Endothelial cell of umbilical vein (primary cell): ENCODE results near the gene ARHGAP42. TPM values are rescaled to one million over a fixed set of nuclear protein-coding genes. Genes with fewer than 3 reads are reported as not detected.
A peak's percentile ranks its signal among the peaks of the same experiment; 100 is the strongest.

Experiments used
- BruUV-seq: library from RNA; stranded (reverse); fragments of 400-500 nt; replicated peaks from 2 replicates; lab custom pipeline; 2021; lab: Mats Ljungman, UMichigan
- CTCF ChIA-PET: fragments of 300-600, 350-600 bp; sonication (Branson Sonifier 250); formaldehyde crosslinking; loops from one replicate; lab custom pipeline; 2021; ENCODE audit warnings: antibody characterized with exemption, inconsistent platforms; lab: Charles Lee
- POLR2A ChIA-PET: fragments of 300-600, 350-600 bp; sonication (Branson Sonifier 250); formaldehyde crosslinking; loops from one replicate; lab custom pipeline; 2021; ENCODE audit warnings: antibody characterized with exemption, inconsistent platforms; lab: Charles Lee
- DNase-seq: peaks from one replicate; pipeline ENCODE4 v3.0.0-alpha.2; 2011; ENCODE audit warnings: low read depth, low spot score
- FAIRE-seq: peaks from 2 replicates; lab custom pipeline; 2011; peaks lifted over from hg19 to GRCh38; lab: Jason Lieb, UNC
- H2AFZ ChIP-seq: 2 replicates; pipeline ENCODE4 v1.6.0; 2012; ENCODE audit warnings: low read depth, low read length, control low read depth, inconsistent platforms
- H3K27ac ChIP-seq: 2 replicates; pipeline ENCODE4 v1.5.1; 2011; ENCODE audit warnings: low read depth, mild to moderate bottlenecking, control low read depth, low read length, moderate library complexity; ENCODE audit not compliant: insufficient read depth
- H3K27me3 ChIP-seq, 2 experiments: 2 replicates each; pipeline versions ENCODE4 v1.6.0 to v1.6.1; 2011; ENCODE audit warnings: low read length in 2 of 2, mixed read lengths in 1 of 2; ENCODE audit not compliant: control insufficient read depth in 2 of 2, insufficient read depth in 2 of 2
- H3K36me3 ChIP-seq, 2 experiments: 2 replicates in 1 of 2; 3 replicates in 1 of 2; pipeline ENCODE4 v1.5.1; 2011; ENCODE audit warnings: low read length in 2 of 2, mild to moderate bottlenecking in 1 of 2, moderate library complexity in 1 of 2; ENCODE audit not compliant: control insufficient read depth in 2 of 2, insufficient read depth in 2 of 2; ENCODE audit errors: extremely low read depth in 1 of 2
- H3K4me1 ChIP-seq: 3 replicates; pipeline ENCODE4 v1.5.1; 2011; ENCODE audit warnings: mild to moderate bottlenecking, low read length; ENCODE audit not compliant: control insufficient read depth, insufficient read depth; ENCODE audit errors: extremely low read depth
- H3K4me2 ChIP-seq: 2 replicates; pipeline ENCODE4 v1.6.1; 2011; ENCODE audit warnings: low read length, control low read depth, mixed read lengths; ENCODE audit not compliant: insufficient read depth
- H3K4me3 ChIP-seq, 3 experiments: fragments of 200-600 bp in 1 of 3; sonication (generic), shearing (Covaris generic) in 1 of 3; replicated peaks in 1 of 3; 2 replicates each; pipeline ENCODE4 v1.5.1; 2011 to 2016; ENCODE audit warnings: control low read depth in 3 of 3, low read length in 3 of 3, mild to moderate bottlenecking in 2 of 3, inconsistent platforms in 1 of 3, low read depth in 1 of 3, moderate library complexity in 1 of 3; ENCODE audit not compliant: insufficient read depth in 1 of 3
- H3K79me2 ChIP-seq: 2 replicates; pipeline ENCODE4 v1.6.0; 2012; ENCODE audit warnings: low read length, inconsistent platforms; ENCODE audit not compliant: control insufficient read depth, insufficient read depth
- H3K9ac ChIP-seq: replicated peaks from 2 replicates; pipeline ENCODE3; 2011; ENCODE audit warnings: low read length, control low read depth; ENCODE audit not compliant: insufficient read depth; ENCODE audit errors: extremely low read depth
- H3K9me1 ChIP-seq: replicated peaks from 3 replicates; pipeline ENCODE4 v1.6.0; 2011; ENCODE audit warnings: mild to moderate bottlenecking, low read length; ENCODE audit not compliant: control insufficient read depth, insufficient read depth; ENCODE audit errors: extremely low read depth
- H3K9me3 ChIP-seq: replicated peaks from 2 replicates; pipeline ENCODE4 v1.5.1; 2012; ENCODE audit warnings: low read length, inconsistent platforms; ENCODE audit not compliant: control insufficient read depth, insufficient read depth
- H4K20me1 ChIP-seq: replicated peaks from 2 replicates; pipeline ENCODE3; 2011; ENCODE audit warnings: mild to moderate bottlenecking, low read length; ENCODE audit not compliant: control insufficient read depth, insufficient read depth; ENCODE audit errors: extremely low read depth
- CTCF ChIP-seq, 2 donors: IDR thresholded peaks; 1 replicate in 1 of 2; 2 replicates in 1 of 2; pipeline ENCODE4 v1.5.1; 2011; ENCODE audit warnings: low read length in 2 of 2, mild to moderate bottlenecking in 2 of 2, moderate library complexity in 2 of 2, control low read depth in 1 of 2, inconsistent platforms in 1 of 2, low read depth in 1 of 2; ENCODE audit not compliant: insufficient read depth in 1 of 2; ENCODE audit errors: extremely low read depth in 1 of 2
- EZH2 ChIP-seq: IDR thresholded peaks from 2 replicates; pipeline ENCODE4 v1.6.1; 2012; ENCODE audit warnings: borderline replicate concordance, low read depth, mild to moderate bottlenecking, moderate library complexity, low read length, inconsistent platforms; ENCODE audit not compliant: severe bottlenecking
- MYC ChIP-seq: IDR thresholded peaks from one replicate; pipeline ENCODE4 v1.6.1; 2011; ENCODE audit warnings: mild to moderate bottlenecking, low read depth, low read length
- POLR2A ChIP-seq: IDR thresholded peaks from 2 replicates; pipeline ENCODE4 v1.6.1; 2012; ENCODE audit warnings: low read depth, mild to moderate bottlenecking, control low read depth, low read length
- dilution Hi-C: fragments of 300-500 bp; cut with MboI; formaldehyde crosslinking; loops from one replicate; pipeline ENCODE4 v1.15.0; 2019; ENCODE audit warnings: low sequenced_read_pairs; ENCODE audit not compliant: extremely low pct_ligation_motif_present
- intact Hi-C: fragments of 100-400 bp; cut with micrococcal nuclease; formaldehyde crosslinking; loops from one replicate; pipeline ENCODE4 v1.10.0; 2022
- polyA plus RNA-seq, 4 experiments: library from polyadenylated mRNA; depleted of rRNA in 3 of 4; stranded (reverse) in 3 of 4; unstranded in 1 of 4; fragments of >200 nt; gene quantifications; 2 replicates each; pipeline versions ENCODE4 v1.2.1 to v1.2.3, GENCODE V29; 2011 to 2012; ENCODE audit warnings: missing spikeins in 1 of 4
- total RNA-seq: library from RNA; stranded (reverse); gene quantifications from 2 replicates; pipeline ENCODE4 v1.2.3, GENCODE V29; 2021

ARHGAP42 gene
- total and polyA plus RNA-seq, 2 donors (not counting 3 experiments of a cell fraction or from before 2014, with no cell fraction given) = 1.8 to 2.4 TPM

GRCh38 chr11:100930185-100930778, 243.2 kb downstream of the ARHGAP42 start:
- H3K9me1 ChIP-seq = no peaks in the 10 kb centered on the region
- ChIA-PET POLR2A (no interaction called here), CTCF (interaction anchor here (1.6 to 6.4 kb wide), 3 partner anchors 13 to 352 kb away, joined by 5 to 75 read pairs (median 8); no protein-coding TSS in a partner anchor)
- H3K9ac ChIP-seq = no peak overlapping the region
- TF ChIP-seq CTCF (IDR thresholded peaks at IDR 0.05; ENCODE audit: extremely low read depth in 1 of 2, insufficient read depth in 1 of 2, low read depth in 1 of 2, low read length in 2 of 2) (peak; percentile 44 to 49), EZH2 (no peak), MYC (no peak)
- BruUV-seq = no TSS peak
- DNase-seq = peak; percentile 64
- H3K79me2 ChIP-seq = no peaks in the 10 kb centered on the region
- no peak overlapping the region for H3K4me3 ChIP-seq
- H4K20me1 ChIP-seq = no peaks in the 10 kb centered on the region
- H3K27ac ChIP-seq = no peak overlapping the region
- H3K4me1 ChIP-seq = peaks cover 4% of the 10 kb centered on the region
- H2AFZ ChIP-seq = no peak overlapping the region
- peak overlapping the region; percentile 11 for H3K4me2 ChIP-seq
- no peaks in the 10 kb centered on the region for H3K27me3 ChIP-seq
- no peaks in the 10 kb centered on the region for H3K36me3 ChIP-seq
- dilution Hi-C loops = no loop called here
- intact Hi-C loops = loop anchor here (1.0 to 10.0 kb wide), 5 partner anchors 75 to 1913 kb away; no protein-coding TSS in a partner anchor
- FAIRE-seq = peak; percentile 58
- no peaks in the 10 kb centered on the region for H3K9me3 ChIP-seq

- Histone ChIP-seq H3K36me3 (no peaks in the 10 kb centered on the region), H3K79me2 (no peaks in the 10 kb centered on the region), H3K4me2 (no peak overlapping the region), H3K27ac (no peak overlapping the region), H3K9ac (no peak overlapping the region), H3K4me3 (no peak overlapping the region), H3K27me3 (no peaks in the 10 kb centered on the region), H3K9me3 (no peaks in the 10 kb centered on the region), H4K20me1 (no peaks in the 10 kb centered on the region), H2AFZ (no peak overlapping the region), H3K4me1 (no peaks in the 10 kb centered on the region), H3K9me1 (no peaks in the 10 kb centered on the region)
- BruUV-seq = no TSS peak
- ChIA-PET CTCF (interaction anchor here (4.8 kb wide), 1 partner anchor 356 kb away, joined by 22 read pairs; no protein-coding TSS in a partner anchor), POLR2A (no interaction called here)
- intact Hi-C loops = loop anchor here (5.0 to 10.0 kb wide), 2 partner anchors 912 to 1915 kb away; no protein-coding TSS in a partner anchor
- FAIRE-seq (peak; percentile 8), DNase-seq (peak; percentile 41)
- dilution Hi-C loops = no loop called here
- TF ChIP-seq POLR2A (no peak), CTCF (IDR thresholded peaks at IDR 0.05; ENCODE audit: extremely low read depth in 1 of 2, insufficient read depth in 1 of 2, low read depth in 1 of 2, low read length in 2 of 2) (peak in 1 of 2 donors; percentile 14)
Measured at GRCh38 chr11:100932474-100933100, 245.5 kb downstream of the ARHGAP42 start.
